Tibial nerve (tissue), 3 donors: Measurements from ENCODE around the gene UACA.

Experiments used
- POLR2A ChIP-seq, 2 donors: fragments of 450-650 bp; IDR thresholded peaks; one replicate each; pipeline ENCODE4 v1.6.1; 2017; ENCODE audit warnings: antibody characterized with exemption in 2 of 2, mild to moderate bottlenecking in 2 of 2, moderate library complexity in 2 of 2
- TF ChIP-seq, protein P1 (sequence below), 5 experiments: fragments of 200-600 bp in 3 of 5; fragments of 450-650 bp in 2 of 5; sonication (generic) in 3 of 5; IDR thresholded peaks; one replicate each; pipeline ENCODE4 v1.5.1; 2016 to 2019; ENCODE audit warnings: antibody characterized with exemption in 5 of 5, mild to moderate bottlenecking in 3 of 5, moderate library complexity in 2 of 5

DNA sequence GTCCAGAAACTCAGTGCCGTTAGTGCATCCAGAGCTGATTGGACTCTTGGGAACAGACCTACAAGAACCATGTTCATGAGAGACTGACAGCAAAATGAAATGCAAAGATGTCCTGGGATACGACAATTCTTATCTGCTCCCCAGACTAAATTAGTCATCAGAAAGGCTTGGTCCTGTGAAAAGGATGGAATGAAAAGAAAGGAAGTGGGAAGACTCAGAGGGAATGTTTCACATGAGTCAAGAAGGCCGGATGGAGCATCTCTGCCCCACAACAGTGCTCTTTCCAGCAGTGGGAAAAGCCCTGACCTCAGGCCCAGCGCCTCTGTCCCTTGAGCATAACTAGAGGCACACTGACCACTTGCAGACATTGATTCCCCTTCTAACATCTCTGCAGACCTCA, 39.3 kb upstream of the UACA start:
- TF ChIP-seq, protein P1, sequence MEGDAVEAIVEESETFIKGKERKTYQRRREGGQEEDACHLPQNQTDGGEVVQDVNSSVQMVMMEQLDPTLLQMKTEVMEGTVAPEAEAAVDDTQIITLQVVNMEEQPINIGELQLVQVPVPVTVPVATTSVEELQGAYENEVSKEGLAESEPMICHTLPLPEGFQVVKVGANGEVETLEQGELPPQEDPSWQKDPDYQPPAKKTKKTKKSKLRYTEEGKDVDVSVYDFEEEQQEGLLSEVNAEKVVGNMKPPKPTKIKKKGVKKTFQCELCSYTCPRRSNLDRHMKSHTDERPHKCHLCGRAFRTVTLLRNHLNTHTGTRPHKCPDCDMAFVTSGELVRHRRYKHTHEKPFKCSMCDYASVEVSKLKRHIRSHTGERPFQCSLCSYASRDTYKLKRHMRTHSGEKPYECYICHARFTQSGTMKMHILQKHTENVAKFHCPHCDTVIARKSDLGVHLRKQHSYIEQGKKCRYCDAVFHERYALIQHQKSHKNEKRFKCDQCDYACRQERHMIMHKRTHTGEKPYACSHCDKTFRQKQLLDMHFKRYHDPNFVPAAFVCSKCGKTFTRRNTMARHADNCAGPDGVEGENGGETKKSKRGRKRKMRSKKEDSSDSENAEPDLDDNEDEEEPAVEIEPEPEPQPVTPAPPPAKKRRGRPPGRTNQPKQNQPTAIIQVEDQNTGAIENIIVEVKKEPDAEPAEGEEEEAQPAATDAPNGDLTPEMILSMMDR (IDR thresholded peaks at IDR 0.05): no peak
- no peak for TF ChIP-seq POLR2A (IDR thresholded peaks at IDR 0.05)
